Smooth muscle cell (in vitro differentiated cells): ENCODE results near the gene EGFR. TPM values are rescaled to one million over a fixed set of nuclear protein-coding genes. Genes with fewer than 3 reads are reported as not detected.
A peak's percentile ranks its signal among the peaks of the same experiment; 100 is the strongest.

Source experiments
- DNase-seq: peaks from one replicate; lab custom pipeline; 2025; ENCODE audit not compliant: unreplicated experiment; lab: John Stamatoyannopoulos, UW
- H2AFZ ChIP-seq: fragments of 200-600 bp; sonication (generic); 2 replicates; pipeline ENCODE4 v1.6.0; 2016; ENCODE audit warnings: antibody characterized with exemption, low read depth, mild to moderate bottlenecking
- H3F3A ChIP-seq: fragments of 200-600 bp; sonication (generic); 2 replicates; pipeline ENCODE4 v1.6.0; 2017; ENCODE audit warnings: antibody characterized with exemption, low read depth
- H3K27ac ChIP-seq: fragments of 200-600 bp; sonication (generic); 2 replicates; pipeline ENCODE4 v1.5.1; 2016; ENCODE audit warnings: low read depth, mild to moderate bottlenecking
- H3K27me3 ChIP-seq: fragments of 200-600 bp; sonication (generic); 2 replicates; pipeline ENCODE4 v1.6.1; 2016; ENCODE audit warnings: low read depth, mild to moderate bottlenecking
- H3K36me3 ChIP-seq: fragments of 200-600 bp; sonication (generic); 2 replicates; pipeline ENCODE4 v1.5.1; 2016; ENCODE audit warnings: low read depth
- H3K4me1 ChIP-seq: fragments of 200-600 bp; sonication (generic); 2 replicates; pipeline ENCODE4 v1.5.1; 2016; ENCODE audit warnings: low read depth
- H3K4me2 ChIP-seq: fragments of 200-600 bp; sonication (generic); 2 replicates; pipeline ENCODE4 v1.6.0; 2016; ENCODE audit warnings: mild to moderate bottlenecking
- H3K4me3 ChIP-seq: fragments of 200-600 bp; sonication (generic); 2 replicates; pipeline ENCODE4 v1.5.1; 2016; ENCODE audit warnings: mild to moderate bottlenecking
- H3K79me2 ChIP-seq: fragments of 200-600 bp; sonication (generic); 2 replicates; pipeline ENCODE4 v1.6.0; 2016; ENCODE audit warnings: low read depth, mild to moderate bottlenecking
- H3K9ac ChIP-seq: fragments of 200-600 bp; sonication (generic); 2 replicates; pipeline ENCODE4 v1.6.0; 2016; ENCODE audit warnings: low read depth
- H3K9me3 ChIP-seq: fragments of 200-600 bp; sonication (generic); replicated peaks from 2 replicates; pipeline ENCODE4 v1.5.1; 2016; ENCODE audit warnings: low read depth
- H4K20me1 ChIP-seq: fragments of 200-600 bp; sonication (generic); 2 replicates; pipeline ENCODE4 v1.6.0; 2016; ENCODE audit warnings: low read depth
- CTCF ChIP-seq: fragments of 200-600 bp; sonication (generic); IDR thresholded peaks from 2 replicates; pipeline ENCODE4 v1.5.1; 2017; ENCODE audit warnings: borderline replicate concordance, mild to moderate bottlenecking, antibody characterized with exemption; ENCODE audit not compliant: insufficient read depth, poor library complexity, severe bottlenecking
- WGBS: methylation state at CpG from one replicate; pipeline ENCODE4 v1.1.7; 2016; ENCODE audit warnings: low lambda C conversion rate; 5-methylcytosine and 5-hydroxymethylcytosine counted together
- polyA plus RNA-seq: library from polyadenylated mRNA; unstranded; fragments of >200 nt; fragmentation: Nextera tagmentation; extraction: Ambion mirVana; gene quantifications from 2 replicates; pipeline ENCODE4 v1.2.1, GENCODE V29; 2016
- total RNA-seq: library from RNA; depleted of rRNA; stranded (reverse); fragments of >200 nt; gene quantifications from 2 replicates; pipeline ENCODE4 v1.2.3, GENCODE V29; 2014

EGFR gene
- total and polyA plus RNA-seq, 2 experiments from 2014 or later = 9.0 to 31.1 TPM

GRCh38 chr7:55157764-55158105 lies 138.9 kb downstream of the EGFR start:
- peaks cover 7% of the 10 kb centered on the region for H4K20me1 ChIP-seq
- no peaks in the 10 kb centered on the region for H3K27me3 ChIP-seq
- H3K79me2 ChIP-seq = no peaks in the 10 kb centered on the region
- no peak overlapping the region for H2AFZ ChIP-seq
- peak overlapping the region; percentile 78 for H3K4me2 ChIP-seq
- no peak for TF ChIP-seq CTCF
- H3F3A ChIP-seq = peaks cover 29% of the 10 kb centered on the region
- WGBS = 21% methylated on average over 8 of the region's 8 CpGs
- H3K9ac ChIP-seq = peak overlapping the region; percentile 8
- H3K9me3 ChIP-seq = no peaks in the 10 kb centered on the region
- no peaks in the 10 kb centered on the region for H3K36me3 ChIP-seq
- no peak overlapping the region for H3K4me3 ChIP-seq
- peak overlapping the region; percentile 89 for H3K27ac ChIP-seq
- DNase-seq = no peak
- peaks cover 8% of the 10 kb centered on the region for H3K4me1 ChIP-seq

DNA sequence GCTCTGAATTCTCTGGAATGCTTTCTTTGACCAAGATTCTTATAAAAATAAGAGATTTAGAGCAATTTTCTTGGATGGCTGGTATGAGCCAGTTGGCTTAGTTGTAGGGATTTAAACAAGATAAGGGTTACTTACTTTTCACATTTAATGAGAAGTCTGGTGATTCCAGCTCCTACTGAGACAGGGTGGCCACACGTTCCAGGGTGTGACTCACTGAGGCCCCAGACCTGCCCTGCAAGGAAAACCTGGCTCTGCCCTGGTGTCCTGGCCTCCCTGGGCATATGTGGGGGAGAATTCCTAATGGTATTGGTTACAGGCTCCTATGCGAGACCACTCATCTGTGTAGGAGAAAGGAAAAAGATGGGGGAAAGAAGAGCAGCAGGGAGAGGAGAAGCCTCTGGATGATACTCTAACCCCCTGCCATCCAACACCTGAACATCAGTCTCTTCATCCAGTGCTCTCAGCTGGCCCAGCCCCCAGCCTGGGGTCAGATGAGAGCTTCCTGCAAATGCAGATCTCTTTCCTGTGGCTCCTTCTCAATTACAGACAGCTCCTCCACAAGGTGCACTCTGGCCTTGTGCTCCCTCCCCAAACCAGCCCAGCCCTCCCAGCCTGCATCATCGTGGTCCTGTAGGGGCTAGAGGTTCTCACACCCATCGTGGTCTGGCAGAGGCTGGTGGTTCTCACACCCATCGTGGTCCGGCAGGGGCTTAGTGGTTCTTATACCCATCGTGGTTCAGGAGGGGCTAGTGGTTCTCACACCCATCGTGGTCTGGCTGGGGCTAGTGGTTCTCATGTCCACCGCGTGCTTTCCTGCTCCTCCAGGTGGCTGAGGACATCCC lies 139.9 kb downstream of the EGFR start:
- Histone ChIP-seq H3F3A (peaks cover 29% of the 10 kb centered on the region), H3K79me2 (no peaks in the 10 kb centered on the region), H3K4me2 (peak overlapping the region; percentile 78), H3K9me3 (no peaks in the 10 kb centered on the region), H3K27ac (peak overlapping the region; percentile 89), H4K20me1 (peaks cover 7% of the 10 kb centered on the region), H3K4me3 (no peak overlapping the region), H2AFZ (no peak overlapping the region), H3K36me3 (no peaks in the 10 kb centered on the region), H3K27me3 (no peaks in the 10 kb centered on the region), H3K4me1 (peaks cover 8% of the 10 kb centered on the region), H3K9ac (no peak overlapping the region)
- TF ChIP-seq CTCF = no peak
- no peak for DNase-seq
- 68% methylated on average over 10 of the region's 10 CpGs for whole genome bisulfite sequencing

DNA sequence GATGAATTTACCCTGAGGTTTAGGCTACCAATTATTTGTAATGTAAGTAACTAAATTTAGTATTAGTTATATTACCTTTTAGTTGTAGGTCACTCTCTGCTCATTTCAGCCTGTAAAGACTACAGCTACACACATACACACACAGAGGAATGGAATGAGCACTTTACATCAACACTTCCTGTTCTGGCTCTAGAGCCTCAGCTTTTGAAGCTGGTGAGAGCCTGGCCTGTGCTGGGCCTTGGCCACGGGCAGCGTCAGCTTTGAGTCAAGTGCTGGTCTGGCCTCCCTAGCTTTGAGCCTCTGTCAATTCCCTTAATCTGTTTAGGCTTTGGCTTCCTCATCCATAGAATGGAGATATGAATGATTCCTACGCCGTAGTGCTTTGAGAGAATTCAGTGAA lies 141.7 kb downstream of the EGFR start:
- 14% methylated on average over 4 of the region's 4 CpGs for WGBS
- Histone ChIP-seq H3K4me1 (peaks cover 8% of the 10 kb centered on the region), H3K4me3 (no peak overlapping the region), H3K27ac (peak overlapping the region; percentile 44), H4K20me1 (peaks cover 7% of the 10 kb centered on the region), H3F3A (peaks cover 29% of the 10 kb centered on the region), H3K36me3 (no peaks in the 10 kb centered on the region), H3K79me2 (no peaks in the 10 kb centered on the region), H3K9me3 (no peaks in the 10 kb centered on the region), H3K9ac (no peak overlapping the region), H3K27me3 (no peaks in the 10 kb centered on the region), H2AFZ (no peak overlapping the region), H3K4me2 (peak overlapping the region; percentile 45)
- no peak for TF ChIP-seq CTCF
- no peak for DNase-seq
